ENCODE data around the gene C1orf122. TPM values are rescaled to one million over a fixed set of nuclear protein-coding genes. Genes with fewer than 3 reads are reported as not detected.

C1orf122 gene
- total RNA-seq, 2 experiments from 2014 or later, result 26.0 to 29.7 TPM

- H3K79me2 ChIP-seq (ENCODE audit: insufficient read depth, low read depth, low read length), result peaks cover 61% of the 10 kb centered on the region; the same call in 1 of the 2 replicates
- H3K4me2 ChIP-seq (ENCODE audit: low read length), result 0 out of 2 replicates have a peak overlapping the region, but pooled peaks have one; percentile 1
- no peaks in the 10 kb centered on the region for H3K9me3 ChIP-seq (ENCODE audit: low read length)
- peak overlapping the region; percentile 18 for H3K27ac ChIP-seq (ENCODE audit: low read depth, low read length, poor library complexity, severe bottlenecking)
- 0 out of 2 replicates have a peak, but pooled peaks cover 3% of the 10 kb centered on the region for H4K20me1 ChIP-seq (ENCODE audit: insufficient read depth, low read length)
- ChIA-PET CTCF (ENCODE audit: unreplicated experiment) (interaction anchor here (1.0 kb wide), 1 partner anchor 9 kb away, joined by 4 read pairs; no protein-coding TSS in a partner anchor), POLR2A (interaction anchor here (0.7 to 1.6 kb wide), 5 partner anchors 9 to 1143 kb away, joined by 3 to 9 read pairs (median 3); partner anchors contain the start of gene MTF1)
- H2AFZ ChIP-seq (ENCODE audit: low read length), result no peak overlapping the region
- no peak overlapping the region for H3K4me3 ChIP-seq (ENCODE audit: low read depth, low read length, poor library complexity, severe bottlenecking)
- no peaks in the 10 kb centered on the region for H3K9me2 ChIP-seq (ENCODE audit: insufficient read depth, low read length)
- no TSS peak for BruUV-seq (replicated peaks)
- DNase-seq (ENCODE audit: low spot score), result no peak
- TF ChIP-seq EZH2phosphoT487 (IDR thresholded peaks at IDR 0.05; ENCODE audit: borderline replicate concordance, low read depth, low read length), result no peak
- TF ChIP-seq, protein P1, sequence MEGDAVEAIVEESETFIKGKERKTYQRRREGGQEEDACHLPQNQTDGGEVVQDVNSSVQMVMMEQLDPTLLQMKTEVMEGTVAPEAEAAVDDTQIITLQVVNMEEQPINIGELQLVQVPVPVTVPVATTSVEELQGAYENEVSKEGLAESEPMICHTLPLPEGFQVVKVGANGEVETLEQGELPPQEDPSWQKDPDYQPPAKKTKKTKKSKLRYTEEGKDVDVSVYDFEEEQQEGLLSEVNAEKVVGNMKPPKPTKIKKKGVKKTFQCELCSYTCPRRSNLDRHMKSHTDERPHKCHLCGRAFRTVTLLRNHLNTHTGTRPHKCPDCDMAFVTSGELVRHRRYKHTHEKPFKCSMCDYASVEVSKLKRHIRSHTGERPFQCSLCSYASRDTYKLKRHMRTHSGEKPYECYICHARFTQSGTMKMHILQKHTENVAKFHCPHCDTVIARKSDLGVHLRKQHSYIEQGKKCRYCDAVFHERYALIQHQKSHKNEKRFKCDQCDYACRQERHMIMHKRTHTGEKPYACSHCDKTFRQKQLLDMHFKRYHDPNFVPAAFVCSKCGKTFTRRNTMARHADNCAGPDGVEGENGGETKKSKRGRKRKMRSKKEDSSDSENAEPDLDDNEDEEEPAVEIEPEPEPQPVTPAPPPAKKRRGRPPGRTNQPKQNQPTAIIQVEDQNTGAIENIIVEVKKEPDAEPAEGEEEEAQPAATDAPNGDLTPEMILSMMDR (conservative IDR thresholded peaks at IDR 0.05; ENCODE audit: low read length), result no peak
- peaks cover 59% of the 10 kb centered on the region for H3K36me3 ChIP-seq (ENCODE audit: insufficient read depth, low read length)
- H3K4me1 ChIP-seq (ENCODE audit: insufficient read depth, low read length, poor library complexity, severe bottlenecking), result peaks cover 23% of the 10 kb centered on the region
- intact Hi-C loops (cut with micrococcal nuclease; ENCODE audit: unreplicated experiment), result no loop called here
Measured at GRCh38 chr1:37851262-37851661, 43.7 kb downstream of the C1orf122 start.

- CTCF ChIA-PET (ENCODE audit: unreplicated experiment), result interaction anchor here (1.0 kb wide), 1 partner anchor 8 kb away, joined by 4 read pairs; no protein-coding TSS in a partner anchor
- peaks cover 57% of the 10 kb centered on the region for H3K36me3 ChIP-seq (ENCODE audit: insufficient read depth, low read length)
- H3K9me3 ChIP-seq (ENCODE audit: low read length), result no peaks in the 10 kb centered on the region
- peak overlapping the region; percentile 18 for H3K27ac ChIP-seq (ENCODE audit: low read depth, low read length, poor library complexity, severe bottlenecking)
- BruUV-seq (replicated peaks), result no TSS peak
- H3K4me2 ChIP-seq (ENCODE audit: low read length), result 0 out of 2 replicates have a peak overlapping the region, but pooled peaks have one; percentile 1
- no peaks in the 10 kb centered on the region for H3K9me2 ChIP-seq (ENCODE audit: insufficient read depth, low read length)
- 0 out of 2 replicates have a peak, but pooled peaks cover 3% of the 10 kb centered on the region for H4K20me1 ChIP-seq (ENCODE audit: insufficient read depth, low read length)
- intact Hi-C loops (cut with micrococcal nuclease; ENCODE audit: unreplicated experiment), result no loop called here
- peaks cover 56% of the 10 kb centered on the region; the same call in 1 of the 2 replicates for H3K79me2 ChIP-seq (ENCODE audit: insufficient read depth, low read depth, low read length)
- no peak for TF ChIP-seq EZH2phosphoT487 (IDR thresholded peaks at IDR 0.05; ENCODE audit: borderline replicate concordance, low read depth, low read length)
- TF ChIP-seq, protein P1 (conservative IDR thresholded peaks at IDR 0.05; ENCODE audit: low read length), result no peak
- DNase-seq (ENCODE audit: low spot score), result peak; percentile 13
- H3K4me1 ChIP-seq (ENCODE audit: insufficient read depth, low read length, poor library complexity, severe bottlenecking), result peaks cover 18% of the 10 kb centered on the region
- no peak overlapping the region for H2AFZ ChIP-seq (ENCODE audit: low read length)
- POLR2A ChIA-PET, result interaction anchor here (0.7 to 1.6 kb wide), 3 partner anchors 8 to 1142 kb away, joined by 3 to 9 read pairs (median 4); partner anchors contain the start of gene MTF1
- no peak overlapping the region for H3K4me3 ChIP-seq (ENCODE audit: low read depth, low read length, poor library complexity, severe bottlenecking)
Measured at GRCh38 chr1:37851782-37852210, 44.2 kb downstream of the C1orf122 start.

- DNase-seq (ENCODE audit: low spot score), result no peak
- H3K9me3 ChIP-seq (ENCODE audit: low read length), result no peaks in the 10 kb centered on the region
- intact Hi-C loops (cut with micrococcal nuclease; ENCODE audit: unreplicated experiment), result no loop called here
- no TSS peak for BruUV-seq (replicated peaks)
- TF ChIP-seq EZH2phosphoT487 (IDR thresholded peaks at IDR 0.05; ENCODE audit: borderline replicate concordance, low read depth, low read length), result no peak
- TF ChIP-seq, protein P1 (conservative IDR thresholded peaks at IDR 0.05; ENCODE audit: low read length), result no peak
- peaks cover 6% of the 10 kb centered on the region; the same call in 1 of the 2 replicates for H4K20me1 ChIP-seq (ENCODE audit: insufficient read depth, low read length)
- H3K4me2 ChIP-seq (ENCODE audit: low read length), result no peak overlapping the region
- H3K9me2 ChIP-seq (ENCODE audit: insufficient read depth, low read length), result no peaks in the 10 kb centered on the region
- H3K36me3 ChIP-seq (ENCODE audit: insufficient read depth, low read length), result peaks cover 52% of the 10 kb centered on the region
- peaks cover 55% of the 10 kb centered on the region; the same call in 1 of the 2 replicates for H3K79me2 ChIP-seq (ENCODE audit: insufficient read depth, low read depth, low read length)
- H3K4me3 ChIP-seq (ENCODE audit: low read depth, low read length, poor library complexity, severe bottlenecking), result no peak overlapping the region
- no peak overlapping the region for H2AFZ ChIP-seq (ENCODE audit: low read length)
- no peak overlapping the region for H3K27ac ChIP-seq (ENCODE audit: low read depth, low read length, poor library complexity, severe bottlenecking)
- POLR2A ChIA-PET, result interaction anchor here (0.6 to 0.7 kb wide), 2 partner anchors 8 to 1499 kb away, joined by 3 to 8 read pairs; no protein-coding TSS in a partner anchor
- H3K4me1 ChIP-seq (ENCODE audit: insufficient read depth, low read length, poor library complexity, severe bottlenecking), result peaks cover 22% of the 10 kb centered on the region
- CTCF ChIA-PET (ENCODE audit: unreplicated experiment), result no interaction called here
Measured at GRCh38 chr1:37853157-37853556, 45.6 kb downstream of the C1orf122 start.

All from OCI-LY7 (cell line).